Lower lobe of right lung (tissue), 2 donors: Measurements from ENCODE around the gene NPTX1. TPM values are rescaled to one million over a fixed set of nuclear protein-coding genes. Genes with fewer than 3 reads are reported as not detected.

Experiments
- ATAC-seq, 2 donors: fragments of 200-7000 bp; cut with Tn5 transposase; one replicate each; pipeline ENCODE4 v1.9.1; 2020 to 2022; ENCODE audit warnings: mild to moderate bottlenecking in 2 of 2, moderate library complexity in 2 of 2
- DNase-seq: peaks from one replicate; pipeline ENCODE4 v3.0.0-alpha.2; 2020
- H3K27ac ChIP-seq: fragments of 200-600 bp; one replicate; pipeline ENCODE4 v1.8.0; 2022
- H3K27me3 ChIP-seq: fragments of 200-600 bp; one replicate; pipeline ENCODE4 v1.8.0; 2022; ENCODE audit warnings: low read depth
- H3K36me3 ChIP-seq: fragments of 200-600 bp; one replicate; pipeline ENCODE4 v1.8.0; 2022; ENCODE audit warnings: mild to moderate bottlenecking
- H3K4me1 ChIP-seq: fragments of 200-600 bp; one replicate; pipeline ENCODE4 v1.8.0; 2022
- H3K4me3 ChIP-seq: fragments of 200-600 bp; one replicate; pipeline ENCODE4 v1.8.0; 2022; ENCODE audit warnings: mild to moderate bottlenecking
- H3K9me3 ChIP-seq: fragments of 200-600 bp; one replicate; pipeline ENCODE4 v1.8.0; 2022
- CTCF ChIP-seq: fragments of 200-600 bp; IDR thresholded peaks from one replicate; pipeline ENCODE4 v1.8.0; 2022; ENCODE audit warnings: antibody characterized with exemption, mild to moderate bottlenecking
- intact Hi-C: fragments of 100-400 bp; cut with DNase I; formaldehyde crosslinking; loops from one replicate; pipeline ENCODE4 v1.11.0; 2022
- total RNA-seq: library from RNA; stranded (reverse); fragmentation: NEBNext Ultra II Directional; extraction: Animal tissue kit (Norgen Biotek cat#: 25700); gene quantifications from one replicate; pipeline ENCODE4 v1.2.1, GENCODE V29; 2021
- donor health status: DM: no; HTN: yes; CAD: no; lungs with severe emphysema.

The NPTX1 gene
- total RNA-seq, 1 donor from 2014 or later: 2.1 TPM

- H3K4me3 ChIP-seq: no peak overlapping the region
- peaks cover 13% of the 10 kb centered on the region for H3K27me3 ChIP-seq
- DNase-seq: no peak
- H3K27ac ChIP-seq: no peak overlapping the region
- peaks cover 8% of the 10 kb centered on the region for H3K4me1 ChIP-seq
- intact Hi-C loops: no loop called here
- H3K9me3 ChIP-seq: no peaks in the 10 kb centered on the region
- ATAC-seq: peak in 1 of 2 donors; percentile 11
- no peak for TF ChIP-seq CTCF
- no peaks in the 10 kb centered on the region for H3K36me3 ChIP-seq
Observed at GRCh38 chr17:80498242-80498919, 22.0 kb upstream of the NPTX1 start.

GRCh38 chr17:80497726-80498241 is 21.4 kb upstream of the NPTX1 start:
- no peak overlapping the region for H3K4me3 ChIP-seq
- no peak for ATAC-seq

GRCh38 chr17:80494547-80494946 is 18.1 kb upstream of the NPTX1 start:
- Histone ChIP-seq H3K36me3 (no peaks in the 10 kb centered on the region), H3K4me3 (no peak overlapping the region), H3K27me3 (peaks cover 16% of the 10 kb centered on the region), H3K27ac (no peak overlapping the region), H3K9me3 (no peaks in the 10 kb centered on the region), H3K4me1 (peaks cover 8% of the 10 kb centered on the region)
- ATAC-seq: no peak
- TF ChIP-seq CTCF: no peak
- DNase-seq: no peak
- intact Hi-C loops: no loop called here

More at GRCh38 chr17:80497726-80498241, 21.4 kb upstream of the NPTX1 start:
- Histone ChIP-seq H3K27ac (no peak overlapping the region), H3K36me3 (no peaks in the 10 kb centered on the region), H3K4me1 (peaks cover 8% of the 10 kb centered on the region), H3K27me3 (peaks cover 16% of the 10 kb centered on the region), H3K9me3 (no peaks in the 10 kb centered on the region)
- TF ChIP-seq CTCF: no peak
- DNase-seq: no peak
- intact Hi-C loops: no loop called here

- no peak for DNase-seq
- Histone ChIP-seq H3K4me1 (no peaks in the 10 kb centered on the region), H3K27ac (no peak overlapping the region), H3K27me3 (peaks cover 12% of the 10 kb centered on the region), H3K4me3 (no peak overlapping the region), H3K9me3 (no peaks in the 10 kb centered on the region), H3K36me3 (no peaks in the 10 kb centered on the region)
- no peak for TF ChIP-seq CTCF
- no peak for ATAC-seq
- intact Hi-C loops: no loop called here
Observed at GRCh38 chr17:80492343-80493136, 16.1 kb upstream of the NPTX1 start.

GRCh38 chr17:80491478-80492342 is 15.3 kb upstream of the NPTX1 start:
- ATAC-seq: no peak
- Histone ChIP-seq H3K4me1 (no peaks in the 10 kb centered on the region), H3K9me3 (no peaks in the 10 kb centered on the region), H3K4me3 (no peak overlapping the region), H3K36me3 (no peaks in the 10 kb centered on the region), H3K27me3 (peaks cover 21% of the 10 kb centered on the region), H3K27ac (no peak overlapping the region)
- intact Hi-C loops: no loop called here
- TF ChIP-seq CTCF: no peak
- no peak for DNase-seq
